NCI-H1105 (cell line): ENCODE data around the gene HSD3B7.
A peak's percentile ranks its signal among the peaks of the same experiment; 100 is the strongest.
"Not testable (repeated sequence)": the region's sequence is repeated elsewhere in the genome, so short reads cannot be mapped to it uniquely, and the experiment has no call there.

Source experiments
- DNase-seq: peaks from one replicate; lab custom pipeline; 2025; lab: John Stamatoyannopoulos, UW

HSD3B7 gene

GRCh38 chr16:31001507-31002249, 16.7 kb downstream of the HSD3B7 start:
- no peak for DNase-seq

GRCh38 chr16:31002250-31002700, 17.3 kb downstream of the HSD3B7 start:
- no peak for DNase-seq

GRCh38 chr16:31002862-31003341, 17.9 kb downstream of the HSD3B7 start:
- DNase-seq, result no peak

GRCh38 chr16:31003744-31004143, 18.7 kb downstream of the HSD3B7 start:
- DNase-seq, result no peak

GRCh38 chr16:31004658-31005057, 19.7 kb downstream of the HSD3B7 start:
- no peak for DNase-seq

GRCh38 chr16:31005350-31006085, 20.5 kb downstream of the HSD3B7 start:
- no peak for DNase-seq

GRCh38 chr16:31006086-31006385, 21.0 kb downstream of the HSD3B7 start:
- DNase-seq, result no peak

- DNase-seq, result no peak
Measured at GRCh38 chr16:31006589-31006988, 21.6 kb downstream of the HSD3B7 start.

- no peak for DNase-seq
Measured at GRCh38 chr16:31007684-31008083, 22.7 kb downstream of the HSD3B7 start.

- DNase-seq, result no peak
Measured at GRCh38 chr16:31008149-31008548, 23.1 kb downstream of the HSD3B7 start.

- no peak for DNase-seq
Measured at GRCh38 chr16:31008551-31008950, 23.5 kb downstream of the HSD3B7 start.

- no peak for DNase-seq
Measured at GRCh38 chr16:31009120-31009519, 24.1 kb downstream of the HSD3B7 start.

GRCh38 chr16:31009894-31010584, 25.0 kb downstream of the HSD3B7 start:
- no peak for DNase-seq

GRCh38 chr16:31010585-31011325, 25.7 kb downstream of the HSD3B7 start, which contains the start of gene STX1B:
Gene STX1B, minus strand, starts transcription at chr16:31010638. Its CDS starts 242 bp downstream, at chr16:31010396.
- DNase-seq, result peak; percentile 77

- DNase-seq, result not testable (repeated sequence)
Measured at GRCh38 chr16:31011815-31012214, 26.8 kb downstream of the HSD3B7 start.

GRCh38 chr16:31013292-31013691, 28.3 kb downstream of the HSD3B7 start:
- DNase-seq, result not testable (repeated sequence)

GRCh38 chr16:31016018-31016417, 31.0 kb downstream of the HSD3B7 start:
- no peak for DNase-seq

GRCh38 chr16:31017756-31018155, 32.7 kb downstream of the HSD3B7 start:
- not testable (repeated sequence) for DNase-seq

GRCh38 chr16:31020536-31020935, 35.5 kb downstream of the HSD3B7 start:
- DNase-seq, result no peak

GRCh38 chr16:31022544-31023251, 37.7 kb downstream of the HSD3B7 start:
- no peak for DNase-seq

- no peak for DNase-seq
Measured at GRCh38 chr16:31023252-31023602, 38.2 kb downstream of the HSD3B7 start.
